HG02852 (cell line): ENCODE data around the gene AGTPBP1.
A peak's percentile ranks its signal among the peaks of the same experiment; 100 is the strongest.
"Not testable (repeated sequence)": the region's sequence is repeated elsewhere in the genome, so short reads cannot be mapped to it uniquely, and the experiment has no call there.

Experiments
- ATAC-seq: cut with Tn5 transposase; IDR thresholded peaks from one replicate; pipeline ENCODE4 v1.9.1; 2021; ENCODE audit warnings: mild to moderate bottlenecking, moderate library complexity; ENCODE audit not compliant: unreplicated experiment

Gene AGTPBP1, protein sequence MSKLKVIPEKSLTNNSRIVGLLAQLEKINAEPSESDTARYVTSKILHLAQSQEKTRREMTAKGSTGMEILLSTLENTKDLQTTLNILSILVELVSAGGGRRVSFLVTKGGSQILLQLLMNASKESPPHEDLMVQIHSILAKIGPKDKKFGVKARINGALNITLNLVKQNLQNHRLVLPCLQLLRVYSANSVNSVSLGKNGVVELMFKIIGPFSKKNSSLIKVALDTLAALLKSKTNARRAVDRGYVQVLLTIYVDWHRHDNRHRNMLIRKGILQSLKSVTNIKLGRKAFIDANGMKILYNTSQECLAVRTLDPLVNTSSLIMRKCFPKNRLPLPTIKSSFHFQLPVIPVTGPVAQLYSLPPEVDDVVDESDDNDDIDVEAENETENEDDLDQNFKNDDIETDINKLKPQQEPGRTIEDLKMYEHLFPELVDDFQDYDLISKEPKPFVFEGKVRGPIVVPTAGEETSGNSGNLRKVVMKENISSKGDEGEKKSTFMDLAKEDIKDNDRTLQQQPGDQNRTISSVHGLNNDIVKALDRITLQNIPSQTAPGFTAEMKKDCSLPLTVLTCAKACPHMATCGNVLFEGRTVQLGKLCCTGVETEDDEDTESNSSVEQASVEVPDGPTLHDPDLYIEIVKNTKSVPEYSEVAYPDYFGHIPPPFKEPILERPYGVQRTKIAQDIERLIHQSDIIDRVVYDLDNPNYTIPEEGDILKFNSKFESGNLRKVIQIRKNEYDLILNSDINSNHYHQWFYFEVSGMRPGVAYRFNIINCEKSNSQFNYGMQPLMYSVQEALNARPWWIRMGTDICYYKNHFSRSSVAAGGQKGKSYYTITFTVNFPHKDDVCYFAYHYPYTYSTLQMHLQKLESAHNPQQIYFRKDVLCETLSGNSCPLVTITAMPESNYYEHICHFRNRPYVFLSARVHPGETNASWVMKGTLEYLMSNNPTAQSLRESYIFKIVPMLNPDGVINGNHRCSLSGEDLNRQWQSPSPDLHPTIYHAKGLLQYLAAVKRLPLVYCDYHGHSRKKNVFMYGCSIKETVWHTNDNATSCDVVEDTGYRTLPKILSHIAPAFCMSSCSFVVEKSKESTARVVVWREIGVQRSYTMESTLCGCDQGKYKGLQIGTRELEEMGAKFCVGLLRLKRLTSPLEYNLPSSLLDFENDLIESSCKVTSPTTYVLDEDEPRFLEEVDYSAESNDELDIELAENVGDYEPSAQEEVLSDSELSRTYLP

DNA sequence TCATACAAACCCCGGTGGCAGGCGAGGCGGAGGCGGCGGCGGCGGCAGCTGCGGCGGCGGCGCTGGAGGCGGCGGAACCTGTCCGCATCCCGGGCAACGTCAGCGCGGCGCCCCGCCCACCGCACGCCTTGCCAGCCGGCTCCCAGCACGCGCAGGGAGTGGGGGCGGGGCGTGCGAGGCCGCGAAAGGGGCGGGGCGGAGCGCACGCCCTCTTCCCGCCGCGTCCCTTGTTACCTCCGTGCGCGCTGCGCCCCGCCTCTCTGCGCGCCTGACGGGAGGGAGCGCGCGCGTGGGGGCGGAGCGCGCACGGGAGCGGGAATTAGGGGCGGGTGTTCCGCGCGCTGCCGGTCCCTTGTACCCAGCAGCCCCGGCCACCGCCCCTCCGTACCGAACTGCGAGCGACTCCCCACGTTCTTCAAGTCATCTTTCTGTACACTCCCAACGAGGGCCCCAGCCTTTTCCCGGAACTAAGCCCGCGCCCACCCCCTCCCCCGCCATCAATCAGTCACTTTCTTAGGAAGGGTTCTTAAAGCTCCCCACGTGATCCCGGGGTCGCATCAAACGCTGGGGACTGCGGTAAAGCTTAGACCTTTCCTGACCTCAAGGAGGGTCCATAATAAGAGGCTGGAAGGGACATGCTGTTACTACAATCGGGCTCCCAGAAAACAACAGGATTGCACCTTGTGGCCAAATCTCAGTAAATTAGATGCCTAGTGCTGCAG lies at the start of gene AGTPBP1:
Gene AGTPBP1 (minus strand): TSS at position 80 of the 722 bp plus-strand sequence. CDS start 29,421 bp downstream, outside the sequence.
- ATAC-seq: peak; percentile 81

DNA sequence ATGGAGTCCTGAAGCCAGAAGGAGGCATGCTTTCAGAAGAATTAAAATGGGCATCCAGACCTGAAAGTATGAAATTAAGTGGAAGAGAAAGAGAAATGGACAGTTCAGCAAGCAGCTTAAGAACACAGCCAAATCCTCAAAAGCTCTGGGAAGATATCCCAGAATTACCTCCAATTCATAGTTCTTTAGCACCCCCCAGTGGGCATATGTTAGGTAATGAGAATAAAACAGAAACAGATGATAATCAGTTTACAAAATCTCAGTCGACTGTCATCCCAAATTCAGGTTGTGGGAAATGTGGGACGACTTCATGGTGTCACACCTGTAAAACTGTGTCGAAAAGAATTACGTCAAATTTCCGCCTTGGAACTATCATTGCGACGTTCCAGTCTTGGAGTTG lies 44.4 kb upstream of the AGTPBP1 start:
- ATAC-seq: not testable (repeated sequence)

DNA sequence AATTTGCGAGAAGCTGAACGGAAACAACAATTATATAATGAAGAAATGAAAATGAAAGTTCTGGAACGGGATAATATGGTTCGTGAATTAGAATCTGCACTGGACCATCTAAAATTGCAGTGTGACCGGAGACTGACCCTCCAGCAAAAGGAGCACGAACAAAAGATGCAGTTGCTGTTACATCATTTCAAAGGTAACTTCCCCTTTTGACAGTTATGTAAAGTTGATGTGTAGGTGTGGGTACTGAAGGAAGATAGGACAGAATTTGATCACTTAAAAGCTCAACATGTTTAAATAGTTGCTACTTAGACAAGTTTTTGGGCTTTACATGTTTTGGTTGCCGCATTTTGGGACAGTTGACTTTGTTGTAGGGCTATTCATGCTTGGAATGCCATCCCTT lies 32.1 kb upstream of the AGTPBP1 start:
- ATAC-seq: not testable (repeated sequence)

DNA sequence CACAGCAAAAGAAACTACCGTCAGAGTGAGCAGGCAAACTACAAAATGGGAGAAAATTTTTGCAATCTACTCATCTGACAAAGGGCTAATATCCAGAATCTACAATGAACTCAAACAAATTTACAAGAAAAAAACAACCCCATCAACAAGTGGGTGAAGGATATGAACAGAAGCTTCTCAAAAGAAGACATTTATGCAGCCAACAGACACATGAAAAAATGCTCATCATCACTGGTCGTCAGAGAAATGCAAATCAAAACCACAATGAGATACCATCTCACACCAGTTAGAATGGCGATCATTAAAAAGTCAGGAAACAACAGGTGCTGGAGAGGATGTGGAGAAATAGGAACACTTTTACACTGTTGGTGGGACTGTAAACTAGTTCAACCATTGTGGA lies 20.0 kb upstream of the AGTPBP1 start:
- not testable (repeated sequence) for ATAC-seq

DNA sequence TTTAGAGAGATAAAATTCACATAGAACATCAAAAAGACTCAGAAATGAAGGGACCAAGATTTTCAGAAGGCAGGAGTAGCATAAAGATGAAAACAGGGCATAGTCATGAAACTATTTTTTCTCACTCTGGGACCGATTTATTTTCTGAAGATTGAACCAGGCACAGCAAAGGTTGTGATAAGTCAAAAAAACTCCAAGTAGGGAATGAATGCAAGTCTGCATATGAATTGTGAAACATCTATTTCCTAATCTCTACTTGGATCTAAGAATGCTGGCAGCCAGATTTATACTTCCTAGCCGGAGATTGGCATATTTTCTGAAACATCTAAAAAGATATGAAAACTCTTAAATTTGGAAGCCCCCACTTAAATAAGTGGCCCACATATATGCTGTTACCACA lies 16.0 kb upstream of the AGTPBP1 start:
- not testable (repeated sequence) for ATAC-seq

DNA sequence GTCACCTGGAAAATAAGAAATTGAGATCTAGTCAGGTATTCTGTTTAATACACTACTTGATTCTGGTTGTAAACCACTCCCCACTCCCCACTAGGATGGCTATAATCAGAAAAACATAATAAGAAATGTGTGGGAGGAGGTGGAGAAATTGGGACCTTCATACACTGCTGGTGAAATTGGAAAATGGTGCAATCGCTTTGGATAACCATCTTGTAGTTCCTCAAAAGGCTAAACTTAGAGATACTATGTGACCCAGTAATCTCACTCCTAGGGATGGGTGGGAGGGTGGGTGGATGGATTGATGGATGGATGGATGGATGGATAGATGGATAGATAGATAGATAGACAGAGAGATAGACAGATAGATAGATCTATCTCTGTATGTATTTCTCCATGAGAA lies 14.5 kb upstream of the AGTPBP1 start:
- not testable (repeated sequence) for ATAC-seq

DNA sequence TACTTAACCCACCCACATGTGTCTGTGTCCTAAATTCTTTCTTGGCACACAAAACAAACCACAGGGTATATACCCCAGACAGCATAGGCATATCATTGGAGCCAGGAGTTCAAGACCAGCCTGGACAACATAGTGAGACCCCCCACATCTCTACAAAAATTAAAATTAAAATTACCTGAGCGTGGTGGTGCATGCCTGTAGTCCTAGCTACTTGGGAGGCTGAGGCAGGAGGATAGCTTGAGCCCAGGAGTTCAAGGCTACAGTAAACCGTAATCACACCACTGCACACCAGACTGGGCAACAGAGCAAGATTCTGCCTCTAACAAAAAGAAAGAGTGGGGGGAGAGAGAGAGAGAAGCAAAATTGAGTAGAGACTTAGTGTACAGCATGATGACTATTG lies 4.6 kb upstream of the AGTPBP1 start:
- ATAC-seq: no peak

DNA sequence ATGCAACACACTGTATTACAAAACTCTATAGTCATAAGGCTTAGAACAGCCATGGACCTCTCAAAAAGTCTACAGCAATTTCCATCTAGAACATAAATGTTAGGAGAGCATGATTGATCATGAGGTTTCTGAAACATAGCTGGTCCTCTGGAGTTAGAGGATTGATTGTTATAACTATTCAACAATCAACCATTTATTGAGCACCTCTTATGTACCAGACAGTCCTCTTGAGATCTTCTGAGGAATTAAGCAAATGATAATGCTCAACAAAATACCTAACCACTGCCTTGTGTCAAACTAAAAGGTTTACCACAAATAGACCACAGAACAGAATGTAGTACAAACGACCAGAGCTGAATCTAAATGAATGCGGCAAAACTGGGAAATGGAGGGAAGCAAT lies 3.4 kb upstream of the AGTPBP1 start:
- no peak for ATAC-seq

DNA sequence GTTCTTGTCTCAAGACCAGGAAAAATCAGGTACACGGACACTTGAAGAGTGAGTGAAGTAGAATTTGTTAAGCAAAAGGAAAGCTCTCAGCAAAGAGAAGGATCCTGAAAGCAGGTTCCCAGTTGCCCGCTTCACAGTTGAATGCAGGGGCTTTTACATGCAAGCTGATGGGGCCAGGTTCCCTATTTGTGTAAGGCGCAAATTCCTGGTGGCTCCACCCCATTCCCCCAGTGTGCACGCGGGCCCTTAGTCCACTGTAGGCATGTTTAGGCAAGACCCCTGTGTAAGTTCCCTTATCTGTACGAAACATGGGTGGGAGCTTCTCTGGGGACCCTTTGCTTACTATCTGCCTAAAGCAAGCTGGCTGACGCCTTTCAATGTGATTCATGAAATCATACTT lies 2.7 kb upstream of the AGTPBP1 start:
- no peak for ATAC-seq

DNA sequence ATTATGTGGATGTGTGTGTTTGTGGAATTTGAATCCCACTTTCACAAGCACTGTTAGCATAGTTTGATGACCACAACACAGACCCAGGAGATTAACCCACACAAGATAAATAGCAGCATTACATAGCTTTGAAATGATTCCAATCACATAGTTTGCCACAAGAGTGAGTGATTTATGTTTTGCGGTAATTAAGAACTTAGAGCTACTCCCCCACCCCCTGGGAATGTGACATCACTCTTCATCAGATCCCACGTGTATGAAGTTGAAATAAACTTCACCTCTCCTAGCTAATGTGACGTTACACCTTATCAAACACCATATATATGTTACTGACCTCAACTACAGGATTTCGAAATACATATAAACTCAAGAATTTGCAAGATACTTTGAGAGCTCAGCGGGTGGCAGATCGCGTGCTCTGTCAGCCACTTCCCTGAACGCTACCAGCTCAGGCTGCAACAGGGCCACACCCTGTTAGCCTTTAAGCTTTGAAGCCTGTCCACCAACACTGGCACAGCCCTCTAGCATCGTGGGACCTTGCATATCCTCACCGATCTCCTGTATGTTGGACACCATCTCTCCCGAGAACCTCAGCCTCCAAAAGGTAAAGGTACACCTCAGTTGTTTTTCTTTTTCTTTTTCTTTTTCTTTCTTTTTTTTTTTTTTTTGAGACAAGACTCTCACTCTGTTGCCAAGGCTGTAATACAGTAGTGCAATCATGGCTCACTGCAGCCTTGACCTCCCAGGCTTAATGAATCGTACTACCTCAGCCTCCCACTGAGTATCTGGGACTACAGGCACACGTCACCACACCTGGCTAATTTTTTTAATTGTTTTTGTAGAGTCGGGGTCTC lies 1.7 kb upstream of the AGTPBP1 start:
- no peak for ATAC-seq

DNA sequence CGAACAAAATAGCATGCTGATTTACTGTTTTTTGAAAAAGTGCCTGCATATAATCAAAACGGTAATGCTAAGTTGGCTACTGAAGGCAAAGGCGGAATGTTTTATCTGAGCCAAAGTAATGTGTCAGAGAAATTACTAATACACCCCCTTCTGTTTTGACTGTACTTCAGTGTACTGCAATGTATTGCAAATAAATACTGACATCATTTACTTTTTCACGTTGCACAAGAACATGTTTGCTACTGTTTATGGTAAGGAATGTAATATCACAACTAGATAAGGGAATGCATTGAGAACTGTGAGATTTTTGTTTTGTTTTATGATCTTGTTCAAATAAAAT lies 813 bp upstream of the AGTPBP1 start:
- ATAC-seq: no peak

DNA sequence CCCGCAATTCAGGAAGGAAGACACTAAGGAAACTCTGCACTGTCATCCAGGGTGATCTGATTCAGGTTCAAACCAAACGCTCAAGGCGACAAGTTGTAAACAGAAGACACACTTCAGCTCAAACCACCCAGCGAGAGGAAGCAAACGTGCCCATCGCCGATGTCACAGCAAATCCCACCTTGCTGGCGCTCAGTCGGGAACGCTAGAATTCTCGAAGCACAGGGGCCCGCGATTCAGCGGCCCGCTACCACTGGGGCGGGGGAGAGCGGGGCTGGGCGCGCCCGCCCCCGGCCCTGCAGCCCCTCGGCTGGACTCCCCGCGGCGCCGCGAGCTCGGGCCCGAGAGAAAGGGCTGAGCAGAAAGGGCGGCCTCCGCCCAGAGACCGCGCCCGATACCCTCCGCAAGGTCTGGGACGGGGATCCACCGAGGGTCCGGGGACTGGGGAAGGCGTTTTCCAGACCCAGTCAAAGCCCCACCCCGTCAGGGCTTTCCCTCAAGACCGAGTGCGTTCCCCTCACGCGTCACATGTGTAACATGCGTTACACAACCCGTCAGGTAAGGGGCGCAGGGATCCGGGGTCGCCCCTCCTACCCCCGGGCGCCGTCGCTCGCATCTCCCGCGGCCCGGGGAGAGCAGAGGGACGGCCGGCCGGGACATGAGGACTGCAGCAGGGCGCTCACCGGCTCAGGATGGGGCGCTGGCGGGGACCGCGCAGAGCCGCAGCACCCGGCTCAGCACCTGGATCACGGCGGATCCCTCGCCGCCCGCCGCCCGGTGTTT lies 469 bp downstream of the AGTPBP1 start:
- peak; percentile 52 for ATAC-seq

DNA sequence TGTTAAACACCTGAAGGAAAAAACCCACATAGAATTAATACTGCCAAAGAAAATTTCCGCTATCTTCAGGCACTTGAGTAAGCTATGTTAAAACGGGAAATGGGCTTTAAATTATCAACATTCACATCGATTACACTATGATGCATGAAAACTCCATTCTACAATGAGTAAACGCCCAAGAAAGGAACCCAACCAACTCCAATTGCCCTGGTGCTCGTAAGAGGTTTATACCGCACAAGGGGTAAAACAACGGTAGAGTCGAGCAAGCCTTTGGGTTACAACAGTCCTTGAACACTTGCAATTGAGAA lies 1.0 kb downstream of the AGTPBP1 start:
- peak; percentile 15 for ATAC-seq

DNA sequence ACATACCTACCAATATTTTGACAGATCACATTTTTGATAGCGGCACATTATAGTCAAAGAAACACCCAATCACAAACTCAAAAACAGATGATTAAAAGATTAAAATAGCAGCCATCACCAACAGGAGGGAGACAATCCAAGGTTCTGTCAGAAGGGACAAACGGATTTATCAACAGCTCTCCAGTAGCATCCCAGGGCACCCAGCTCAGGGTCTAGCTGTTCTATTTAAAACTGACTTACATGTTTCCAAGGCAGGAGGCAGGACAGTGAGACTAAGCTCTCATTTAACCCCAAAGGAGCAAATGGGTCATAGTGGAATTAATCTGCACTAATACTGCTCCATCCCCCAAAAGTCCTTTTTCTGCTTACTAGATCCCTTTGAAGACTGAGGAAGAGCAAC lies 3.2 kb downstream of the AGTPBP1 start:
- no peak for ATAC-seq

DNA sequence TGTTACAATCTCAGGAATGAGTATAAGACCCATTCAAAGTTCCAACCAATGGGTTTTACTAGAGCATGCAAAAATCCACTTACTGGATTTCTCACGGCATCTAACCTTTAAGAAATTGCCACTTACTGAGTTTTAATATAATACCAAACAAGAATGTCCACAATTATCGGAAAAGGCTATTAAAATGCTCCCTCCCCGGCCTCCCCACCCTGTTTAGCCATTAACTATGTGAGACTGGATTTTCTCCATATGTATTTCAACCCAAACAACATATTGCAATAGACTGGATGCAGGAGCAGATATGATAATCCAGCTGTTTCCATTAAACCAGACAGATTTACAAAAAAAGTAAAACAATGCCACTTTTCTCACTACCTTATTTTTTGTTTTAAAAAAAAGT lies 4.1 kb downstream of the AGTPBP1 start:
- ATAC-seq: no peak

DNA sequence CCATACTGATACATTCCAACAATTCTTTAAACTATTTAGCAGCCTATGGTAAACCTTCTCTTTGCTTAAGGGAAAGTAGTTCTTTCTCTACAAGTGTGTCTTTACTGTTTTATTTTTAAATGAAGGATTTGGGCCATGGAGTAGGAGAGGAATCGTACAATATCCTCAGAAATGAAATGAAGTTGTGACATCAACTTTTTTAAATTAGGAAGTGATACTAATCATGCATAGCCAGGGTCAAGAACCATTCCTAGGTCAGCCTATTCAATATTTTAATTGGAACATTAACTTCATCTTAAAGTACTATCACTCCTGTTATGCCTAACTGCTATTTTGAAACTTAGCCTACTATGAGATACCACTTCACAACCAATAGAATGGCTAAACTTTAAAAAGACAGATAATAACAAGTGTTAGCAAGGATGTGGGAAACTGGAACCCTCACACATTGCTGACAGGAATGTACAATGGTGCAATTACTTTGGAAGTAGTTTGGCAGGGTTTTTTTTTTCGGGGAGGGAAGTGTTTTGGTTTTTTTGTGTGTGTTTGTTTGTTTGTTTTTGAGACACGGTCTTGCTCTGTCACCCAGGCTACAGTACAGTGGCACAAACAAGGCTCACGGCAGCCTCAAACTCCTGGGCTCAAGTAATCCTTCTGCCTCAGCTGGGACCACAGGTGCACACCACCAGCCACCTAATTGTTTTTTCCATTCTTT lies 10.7 kb downstream of the AGTPBP1 start:
- no peak for ATAC-seq

DNA sequence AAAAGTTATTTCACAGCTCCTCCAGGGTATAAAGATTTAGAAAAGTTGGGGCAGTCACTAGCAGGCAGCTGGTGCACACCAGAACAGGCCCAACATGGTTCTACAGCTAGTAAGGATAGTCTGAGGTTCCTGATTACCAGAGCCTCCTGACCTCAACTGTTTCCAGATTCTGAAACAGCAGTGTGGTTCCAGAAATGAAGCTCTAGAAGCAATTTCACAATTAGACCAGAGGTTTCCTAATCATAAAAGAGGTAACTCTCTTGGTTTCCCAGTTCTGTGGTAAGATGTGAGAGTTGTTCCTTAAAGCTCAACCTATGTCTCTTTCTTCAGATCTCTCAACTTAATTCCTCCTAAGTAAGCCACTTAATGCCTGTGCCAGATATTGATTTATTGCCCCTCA lies 11.9 kb downstream of the AGTPBP1 start:
- ATAC-seq: no peak

DNA sequence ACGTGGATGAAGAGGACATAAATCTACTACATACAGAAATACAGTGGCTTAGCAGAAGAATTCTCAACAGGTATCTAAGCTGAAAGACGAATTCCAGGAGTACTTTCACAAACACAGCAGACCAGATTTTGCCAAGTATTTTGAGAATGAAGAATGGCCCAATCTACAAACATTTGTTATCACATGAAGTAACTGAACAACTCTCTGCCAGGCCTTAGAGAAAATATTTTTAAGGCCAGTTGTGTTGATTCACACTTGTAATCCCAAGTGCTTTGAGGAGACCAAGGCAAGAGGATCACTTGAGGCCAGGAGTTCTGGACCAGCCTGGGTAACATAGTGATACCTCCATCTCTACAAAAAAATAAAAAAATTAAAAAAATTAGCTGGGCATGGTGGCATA lies 14.3 kb downstream of the AGTPBP1 start:
- no peak for ATAC-seq

DNA sequence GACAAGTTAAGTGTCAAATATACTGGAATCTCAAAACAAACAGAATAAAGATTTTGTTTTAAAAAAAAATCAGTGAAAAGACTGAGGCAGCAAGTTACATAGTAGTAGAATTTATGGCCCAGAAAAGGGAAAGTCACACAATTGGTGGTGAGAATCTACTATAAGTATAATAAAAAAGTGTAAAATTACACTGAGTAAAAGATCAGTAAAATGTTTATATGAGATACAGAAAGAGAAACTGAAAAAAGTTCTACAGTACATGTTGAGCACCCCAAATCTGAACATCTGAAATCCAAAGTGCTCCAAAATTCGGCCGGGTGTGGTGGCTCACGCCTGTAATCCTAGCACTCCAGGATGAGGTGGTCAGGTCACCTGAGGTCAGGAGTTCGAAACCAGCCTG lies 15.0 kb downstream of the AGTPBP1 start:
- ATAC-seq: no peak
